Measurements from ENCODE around the gene PLA2G4A. TPM values are rescaled to one million over a fixed set of nuclear protein-coding genes. Genes with fewer than 3 reads are reported as not detected.

Gene PLA2G4A
- total and polyA plus RNA-seq, 2 donors (not counting 3 experiments of a cell fraction or from before 2014, with no cell fraction given), result 8.2 to 13.3 TPM

DNA sequence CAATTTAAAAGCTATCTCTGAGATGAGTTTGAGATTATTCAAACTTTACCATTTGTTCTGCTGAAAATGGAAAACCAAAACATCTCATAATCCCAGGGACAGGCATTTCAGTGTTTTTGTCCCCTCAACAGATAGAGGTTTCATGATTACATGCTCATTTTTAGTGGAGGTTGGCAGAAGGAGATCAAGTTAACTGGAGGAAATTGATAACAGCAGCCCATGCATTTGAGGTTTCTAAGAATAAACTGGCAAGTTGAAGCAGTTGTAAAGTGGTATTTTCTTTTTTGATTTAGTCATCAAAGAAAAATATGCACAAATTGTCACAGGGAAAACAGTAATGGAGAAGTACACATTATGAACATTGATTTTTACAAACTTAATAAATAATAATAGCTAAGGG lies 205.8 kb downstream of the PLA2G4A start:
- no peak for FAIRE-seq
- no peaks in the 10 kb centered on the region for H3K27me3 ChIP-seq (ENCODE audit: control insufficient read depth in 2 of 2, insufficient read depth in 2 of 2, low read length in 2 of 2)

DNA sequence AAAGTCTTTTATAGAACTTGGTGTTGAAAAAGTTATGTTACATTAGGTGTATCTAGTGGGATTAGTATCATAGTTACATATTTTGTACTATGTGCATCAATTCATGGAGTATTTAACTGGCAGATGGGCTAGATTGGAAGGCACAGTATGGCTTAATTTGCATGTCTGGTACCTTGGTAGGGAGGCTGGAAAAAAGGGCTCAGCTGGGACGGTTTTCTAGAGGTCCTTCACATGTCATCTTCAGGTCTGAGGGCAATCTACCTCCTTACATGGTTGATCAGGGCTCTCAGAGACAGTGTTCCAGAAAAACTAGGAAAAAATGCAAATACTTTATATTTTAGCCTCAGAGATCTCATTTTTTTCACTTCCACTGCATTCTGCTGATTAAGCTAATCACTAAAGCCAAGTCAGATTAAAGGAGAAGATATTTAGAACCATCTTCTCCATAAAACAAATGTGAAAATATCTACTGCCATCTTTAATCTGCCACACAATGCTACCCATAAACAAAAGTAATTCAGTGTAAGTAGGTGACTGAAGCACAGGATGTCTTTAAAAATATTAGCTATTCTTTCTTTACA lies 209.3 kb downstream of the PLA2G4A start:
- TF ChIP-seq, protein P1, sequence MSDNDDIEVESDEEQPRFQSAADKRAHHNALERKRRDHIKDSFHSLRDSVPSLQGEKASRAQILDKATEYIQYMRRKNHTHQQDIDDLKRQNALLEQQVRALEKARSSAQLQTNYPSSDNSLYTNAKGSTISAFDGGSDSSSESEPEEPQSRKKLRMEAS (IDR thresholded peaks at IDR 0.05; ENCODE audit: insufficient read depth, insufficient read length), result no peak
- TF ChIP-seq FOS (IDR thresholded peaks at IDR 0.05; ENCODE audit: borderline replicate concordance, insufficient read depth, low read length) (no peak), POLR2A (IDR thresholded peaks at IDR 0.05; ENCODE audit: low read depth, low read length) (no peak), GATA2 (IDR thresholded peaks at IDR 0.05; ENCODE audit: insufficient read depth, insufficient read length, low read depth, low read length) (no peak), EZH2 (IDR thresholded peaks at IDR 0.05; ENCODE audit: borderline replicate concordance, low read depth, low read length, severe bottlenecking) (no peak), MYC (IDR thresholded peaks at IDR 0.05; ENCODE audit: low read depth, low read length) (no peak), CTCF (IDR thresholded peaks at IDR 0.05; ENCODE audit: extremely low read depth in 1 of 2, insufficient read depth in 1 of 2, low read depth in 1 of 2, low read length in 2 of 2) (no peak), POLR2AphosphoS5 (IDR thresholded peaks at IDR 0.05; ENCODE audit: insufficient read depth, low read depth, low read length) (no peak), JUN (IDR thresholded peaks at IDR 0.05; ENCODE audit: borderline replicate concordance, insufficient read depth, insufficient read length, low read depth) (no peak)
- H3K9me1 ChIP-seq (replicated peaks; ENCODE audit: control insufficient read depth, extremely low read depth, insufficient read depth, low read length), result no peaks in the 10 kb centered on the region
- ChIA-PET CTCF (interaction anchor here (1.4 kb wide), 1 partner anchor 663 kb away, joined by 3 read pairs; the partner anchor contains the start of gene TPR), POLR2A (no interaction called here)
- H3K9ac ChIP-seq (replicated peaks; ENCODE audit: extremely low read depth, insufficient read depth, low read length), result no peak overlapping the region
- no peak overlapping the region for H3K27ac ChIP-seq (ENCODE audit: insufficient read depth, low read depth, low read length)
- intact Hi-C loops (cut with micrococcal nuclease), result no loop called here
- no peak for DNase-seq (ENCODE audit: low read depth, low spot score)
- no peaks in the 10 kb centered on the region for H3K9me3 ChIP-seq (replicated peaks; ENCODE audit: control insufficient read depth, insufficient read depth, low read length)
- H3K36me3 ChIP-seq (ENCODE audit: control insufficient read depth in 2 of 2, extremely low read depth in 1 of 2, insufficient read depth in 2 of 2, low read length in 2 of 2), result no peaks in the 10 kb centered on the region
- no peak overlapping the region for H3K4me2 ChIP-seq (ENCODE audit: insufficient read depth, low read length)
- dilution Hi-C loops (cut with MboI; ENCODE audit: extremely low pct_ligation_motif_present, low sequenced_read_pairs), result no loop called here
- no peak for FAIRE-seq
- no peaks in the 10 kb centered on the region for H3K79me2 ChIP-seq (ENCODE audit: control insufficient read depth, insufficient read depth, low read length)
- no TSS peak for BruUV-seq (replicated peaks)
- H3K27me3 ChIP-seq (ENCODE audit: control insufficient read depth in 2 of 2, insufficient read depth in 2 of 2, low read length in 2 of 2), result no peaks in the 10 kb centered on the region
- H3K4me1 ChIP-seq (ENCODE audit: control insufficient read depth, extremely low read depth, insufficient read depth, low read length), result peaks cover 8% of the 10 kb centered on the region
- no peak overlapping the region for H3K4me3 ChIP-seq (replicated peaks in 1 of 3; ENCODE audit: insufficient read depth in 1 of 3, low read depth in 1 of 3, low read length in 3 of 3)
- no peaks in the 10 kb centered on the region for H4K20me1 ChIP-seq (replicated peaks; ENCODE audit: control insufficient read depth, extremely low read depth, insufficient read depth, low read length)
- no peak overlapping the region for H2AFZ ChIP-seq (ENCODE audit: low read depth, low read length)

More for the DNA sequence above, 205.8 kb downstream of the PLA2G4A start:
- Histone ChIP-seq H3K4me3 (replicated peaks in 1 of 3; ENCODE audit: insufficient read depth in 1 of 3, low read depth in 1 of 3, low read length in 3 of 3) (no peak overlapping the region), H3K4me1 (ENCODE audit: control insufficient read depth, extremely low read depth, insufficient read depth, low read length) (peaks cover 14% of the 10 kb centered on the region), H3K27ac (ENCODE audit: insufficient read depth, low read depth, low read length) (no peak overlapping the region), H3K79me2 (ENCODE audit: control insufficient read depth, insufficient read depth, low read length) (no peaks in the 10 kb centered on the region), H3K36me3 (ENCODE audit: control insufficient read depth in 2 of 2, extremely low read depth in 1 of 2, insufficient read depth in 2 of 2, low read length in 2 of 2) (no peaks in the 10 kb centered on the region), H2AFZ (ENCODE audit: low read depth, low read length) (no peak overlapping the region), H3K9me3 (replicated peaks; ENCODE audit: control insufficient read depth, insufficient read depth, low read length) (no peaks in the 10 kb centered on the region), H3K4me2 (ENCODE audit: insufficient read depth, low read length) (no peak overlapping the region), H3K9me1 (replicated peaks; ENCODE audit: control insufficient read depth, extremely low read depth, insufficient read depth, low read length) (no peaks in the 10 kb centered on the region), H4K20me1 (replicated peaks; ENCODE audit: control insufficient read depth, extremely low read depth, insufficient read depth, low read length) (no peaks in the 10 kb centered on the region), H3K9ac (replicated peaks; ENCODE audit: extremely low read depth, insufficient read depth, low read length) (no peak overlapping the region)
- dilution Hi-C loops (cut with MboI; ENCODE audit: extremely low pct_ligation_motif_present, low sequenced_read_pairs), result no loop called here
- CTCF ChIA-PET, result interaction anchor here (0.9 to 1.1 kb wide), 2 partner anchors 17 to 659 kb away, joined by 3 to 4 read pairs; partner anchors contain the start of gene TPR
- intact Hi-C loops (cut with micrococcal nuclease), result no loop called here
- POLR2A ChIA-PET, result no interaction called here
- no TSS peak for BruUV-seq (replicated peaks)
- no peak for DNase-seq (ENCODE audit: low read depth, low spot score)
- no peak for TF ChIP-seq JUN (IDR thresholded peaks at IDR 0.05; ENCODE audit: borderline replicate concordance, insufficient read depth, insufficient read length, low read depth)
- TF ChIP-seq POLR2AphosphoS5 (IDR thresholded peaks at IDR 0.05; ENCODE audit: insufficient read depth, low read depth, low read length), result no peak
